GM21381 (cell line): ENCODE data around the gene TMEM35A.
A peak's percentile ranks its signal among the peaks of the same experiment; 100 is the strongest.
"Not testable (repeated sequence)": the region's sequence is repeated elsewhere in the genome, so short reads cannot be mapped to it uniquely, and the experiment has no call there.

Source experiments
- ATAC-seq: cut with Tn5 transposase; IDR thresholded peaks from one replicate; pipeline ENCODE4 v1.9.1; 2021; ENCODE audit warnings: mild to moderate bottlenecking, moderate library complexity; ENCODE audit not compliant: unreplicated experiment

The TMEM35A gene

GRCh38 chrX:101078716-101079598 is at the start of gene TMEM35A:
TSS of gene TMEM35A (plus strand) at chrX:101078879. CDS start at chrX:101079003, 124 bp downstream.
- ATAC-seq = no peak

- ATAC-seq = no peak
These were observed 49.0 kb upstream of the TMEM35A start for GRCh38 chrX:101029665-101030064.

- no peak for ATAC-seq
These were observed 41.4 kb upstream of the TMEM35A start for GRCh38 chrX:101037231-101037630.

GRCh38 chrX:101040197-101040596 is 38.5 kb upstream of the TMEM35A start:
- ATAC-seq = no peak

- ATAC-seq = peak; percentile 6
These were observed 27.5 kb upstream of the TMEM35A start for GRCh38 chrX:101051153-101051548.

- ATAC-seq = peak; percentile 94
These were observed 27.0 kb upstream of the TMEM35A start, which contains the start of gene TRMT2B for GRCh38 chrX:101051549-101052302. TSS of gene TRMT2B (minus strand) at chrX:101052111. CDS start at chrX:101042289, 9,822 bp downstream.

GRCh38 chrX:101056551-101056950 is 22.1 kb upstream of the TMEM35A start:
- not testable (repeated sequence) for ATAC-seq

GRCh38 chrX:101057093-101057714 is 21.5 kb upstream of the TMEM35A start:
- peak; percentile 93 for ATAC-seq

- ATAC-seq = no peak
These were observed 16.5 kb upstream of the TMEM35A start for GRCh38 chrX:101062176-101062575.

- no peak for ATAC-seq
These were observed 7.1 kb upstream of the TMEM35A start for GRCh38 chrX:101071582-101071981.

- ATAC-seq = no peak
These were observed 1.1 kb downstream of the TMEM35A start for GRCh38 chrX:101079736-101080270.

GRCh38 chrX:101080326-101081124 is 1.8 kb downstream of the TMEM35A start:
- no peak for ATAC-seq

GRCh38 chrX:101081231-101081630 is 2.6 kb downstream of the TMEM35A start:
- ATAC-seq = no peak

GRCh38 chrX:101091817-101092216 is 13.1 kb downstream of the TMEM35A start:
- no peak for ATAC-seq

GRCh38 chrX:101097546-101098453 is 19.1 kb downstream of the TMEM35A start, which contains the start of gene CENPI:
TSS of gene CENPI (plus strand) at chrX:101098204. CDS start at chrX:101101071, 2,867 bp downstream.
- ATAC-seq = peak; percentile 100

- no peak for ATAC-seq
These were observed 29.6 kb downstream of the TMEM35A start for GRCh38 chrX:101108284-101108683.

GRCh38 chrX:101117701-101118100 is 39.0 kb downstream of the TMEM35A start:
- ATAC-seq = no peak

- ATAC-seq = no peak
These were observed 57.6 kb downstream of the TMEM35A start for GRCh38 chrX:101136235-101136634.
